H1 (cell line): ENCODE measurements around the gene S100P. TPM values are rescaled to one million over a fixed set of nuclear protein-coding genes. Genes with fewer than 3 reads are reported as not detected.

ENCODE experiments used
- CHD7 ChIP-seq: fragments of 300-600 bp; sonication (generic); IDR thresholded peaks from 2 replicates; pipeline ENCODE4 v1.7.1; 2012; ENCODE audit warnings: low read length, moderate library complexity, mild to moderate bottlenecking, inconsistent platforms; ENCODE audit not compliant: insufficient replicate concordance
- HDAC6 ChIP-seq: IDR thresholded peaks from one replicate; pipeline ENCODE4 v1.7.1; 2012; ENCODE audit warnings: low read depth, mild to moderate bottlenecking, inconsistent platforms, low read length, moderate library complexity
- JUND ChIP-seq: IDR thresholded peaks from 2 replicates; pipeline ENCODE4 v1.6.1; 2011; ENCODE audit warnings: mild to moderate bottlenecking, improper control_type of control experiment, low read length
- PHF8 ChIP-seq: fragments of 200-600 bp; sonication (generic); conservative IDR thresholded peaks from 2 replicates; pipeline ENCODE4 v1.7.1; 2012; ENCODE audit warnings: low read depth, mild to moderate bottlenecking, inconsistent platforms, low read length, moderate library complexity
- POLR2AphosphoS5 ChIP-seq: IDR thresholded peaks from 2 replicates; pipeline ENCODE4 v1.6.1; 2011; ENCODE audit warnings: low read depth, low read length
- SP2 ChIP-seq: IDR thresholded peaks from 2 replicates; pipeline ENCODE4 v1.6.1; 2012; ENCODE audit warnings: mild to moderate bottlenecking, low read length, inconsistent platforms
- TBP ChIP-seq: IDR thresholded peaks from 2 replicates; pipeline ENCODE4 v1.6.1; 2011; ENCODE audit warnings: low read depth, low read length, improper control_type of control experiment
- polyA plus RNA-seq, 7 experiments: library from polyadenylated mRNA; depleted of rRNA in 3 of 7; stranded (reverse) in 5 of 7; unstranded in 2 of 7; fragments of >200 nt in 5 of 7; fragments of 200-250 nt in 2 of 7; gene quantifications; 1 replicate in 5 of 7; 2 replicates in 1 of 7; 4 replicates in 1 of 7; pipeline versions ENCODE4 v1.2.1 to v1.2.3, GENCODE V29; 2011 to 2013; ENCODE audit warnings: missing spikeins in 2 of 7, mixed read lengths in 2 of 7
- total RNA-seq: library from RNA; stranded (reverse); fragmentation: NEBNext Ultra II Directional; extraction: Animal tissue kit (Norgen Biotek cat#: 25700); gene quantifications from 2 replicates; pipeline ENCODE4 v1.2.1, GENCODE V29; 2021

S100P gene
- total and polyA plus RNA-seq, 2 of the 8 experiments (the other 6 are each of a cell fraction or from before 2014, with no cell fraction given) = not detected

GRCh38 chr4:6697131-6697530 is 3.5 kb downstream of the S100P start (continued):
- TF ChIP-seq HDAC6 = no peak
- no peak for TF ChIP-seq TBP
- TF ChIP-seq JUND = no peak
- TF ChIP-seq CHD7 = no peak
- TF ChIP-seq PHF8 = no peak
- TF ChIP-seq SP2 = no peak
- TF ChIP-seq POLR2AphosphoS5 = no peak
